ENCODE results near the gene MRTFA. TPM values are rescaled to one million over a fixed set of nuclear protein-coding genes. Genes with fewer than 3 reads are reported as not detected.

The MRTFA gene
- polyA plus RNA-seq, 1 experiment, result 8.9 TPM

DNA sequence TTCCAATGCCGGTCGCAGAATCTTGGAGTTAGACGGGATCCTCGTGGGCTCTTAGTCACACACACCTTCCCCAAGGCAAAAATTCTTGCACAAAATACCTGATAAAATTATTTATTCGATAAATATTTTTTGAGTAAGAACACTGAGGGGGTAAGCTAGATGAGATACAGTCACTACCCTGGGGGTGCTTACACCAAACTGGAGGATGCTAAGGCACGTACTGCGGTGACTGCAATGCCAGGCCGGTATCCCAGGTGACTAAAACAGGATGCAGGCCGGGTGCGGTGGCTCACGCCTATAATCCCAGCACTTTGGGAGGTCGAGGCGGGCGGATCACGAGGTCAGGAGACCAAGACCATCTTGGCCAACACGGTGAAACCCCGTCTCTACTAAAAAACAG is 1.7 kb upstream of the MRTFA start:
- CTCF ChIA-PET, result interaction anchor here (2.3 kb wide), 1 partner anchor 201 kb away, joined by 9 read pairs; no protein-coding TSS in a partner anchor
- POLR2A ChIA-PET, result interaction anchor here (0.6 kb wide), 1 partner anchor 48 kb away, joined by 9 read pairs; no protein-coding TSS in a partner anchor

GRCh38 chr22:40637183-40638150 is 948 bp upstream of the MRTFA start:
- POLR2A ChIA-PET, result interaction anchor here (0.6 to 1.3 kb wide), 3 partner anchors 14 to 110 kb away, joined by 3 to 9 read pairs (median 5); no protein-coding TSS in a partner anchor
- no peak for TF ChIP-seq CTCF (IDR thresholded peaks at IDR 0.05; ENCODE audit: insufficient read depth, low read depth, low read length)
- no peak for DNase-seq (ENCODE audit: low read depth)
- peak overlapping the region; percentile 41 for H3K4me3 ChIP-seq (ENCODE audit: low read depth, low read length)
- CTCF ChIA-PET, result interaction anchor here (0.6 to 2.3 kb wide), 4 partner anchors 9 to 202 kb away, joined by 3 to 9 read pairs (median 3); no protein-coding TSS in a partner anchor
- H3K36me3 ChIP-seq (ENCODE audit: control insufficient read depth, insufficient read depth, low read length), result no peaks in the 10 kb centered on the region
- H3K27me3 ChIP-seq (ENCODE audit: control insufficient read depth, insufficient read depth, low read length), result no peaks in the 10 kb centered on the region

More for the DNA sequence above, 1.7 kb upstream of the MRTFA start:
- DNase-seq (ENCODE audit: low read depth), result no peak
- Histone ChIP-seq H3K36me3 (ENCODE audit: control insufficient read depth, insufficient read depth, low read length) (no peaks in the 10 kb centered on the region), H3K27me3 (ENCODE audit: control insufficient read depth, insufficient read depth, low read length) (no peaks in the 10 kb centered on the region), H3K4me3 (ENCODE audit: low read depth, low read length) (no peak overlapping the region)
- TF ChIP-seq CTCF (IDR thresholded peaks at IDR 0.05; ENCODE audit: insufficient read depth, low read depth, low read length), result no peak

GRCh38 chr22:40635940-40636379 is 559 bp downstream of the MRTFA start:
- Histone ChIP-seq H3K4me3 (ENCODE audit: low read depth, low read length) (peak overlapping the region; percentile 76), H3K36me3 (ENCODE audit: control insufficient read depth, insufficient read depth, low read length) (no peaks in the 10 kb centered on the region), H3K27me3 (ENCODE audit: control insufficient read depth, insufficient read depth, low read length) (no peaks in the 10 kb centered on the region)
- ChIA-PET CTCF (interaction anchor here (0.7 to 1.8 kb wide), 2 partner anchors 10 to 111 kb away, joined by 3 to 6 read pairs; no protein-coding TSS in a partner anchor), POLR2A (interaction anchor here (1.3 kb wide), 1 partner anchor 16 kb away, joined by 3 read pairs; no protein-coding TSS in a partner anchor)
- no peak for TF ChIP-seq CTCF (IDR thresholded peaks at IDR 0.05; ENCODE audit: insufficient read depth, low read depth, low read length)
- DNase-seq (ENCODE audit: low read depth), result no peak

DNA sequence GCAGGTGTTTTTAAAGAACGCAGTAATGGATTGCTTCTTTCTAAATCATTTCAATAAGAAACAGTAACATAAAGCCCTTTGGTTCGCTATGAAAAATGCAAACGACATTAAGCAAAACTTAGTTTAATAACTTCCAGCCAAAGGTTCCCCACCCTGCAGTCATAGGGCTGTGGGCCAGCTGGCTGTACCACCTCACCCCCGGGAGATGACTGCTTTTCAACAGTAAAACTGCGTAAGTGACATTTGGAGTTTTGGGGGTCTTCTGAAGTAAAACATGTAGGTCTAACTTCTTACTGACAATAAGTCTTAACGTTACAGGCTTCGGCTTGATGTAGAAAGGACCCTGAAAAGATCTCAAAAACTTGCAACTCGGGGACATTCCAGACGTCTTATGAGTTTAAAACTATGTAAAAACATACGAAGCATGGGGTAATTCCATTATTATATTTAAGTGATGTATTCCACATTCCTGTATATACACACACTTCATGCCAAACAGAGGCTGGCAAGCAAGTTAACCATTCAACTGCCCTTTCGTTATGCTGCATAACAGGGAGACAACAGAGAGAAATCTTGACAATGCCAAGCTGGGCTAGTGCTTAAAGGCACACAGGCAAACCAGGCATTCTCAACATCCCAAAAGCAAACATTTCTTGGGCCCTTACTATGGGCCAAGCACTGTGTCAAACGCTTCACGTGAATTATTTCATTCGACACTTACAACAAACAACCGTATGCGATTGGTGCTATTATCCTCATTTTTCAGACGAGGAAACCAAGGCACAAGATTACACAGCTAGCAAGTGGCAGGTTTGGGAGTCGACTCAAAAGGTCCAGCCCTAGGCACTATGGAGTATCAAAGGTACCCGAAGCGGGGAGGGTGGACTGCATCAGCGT is 1.2 kb downstream of the MRTFA start:
- TF ChIP-seq CTCF (IDR thresholded peaks at IDR 0.05; ENCODE audit: insufficient read depth, low read depth, low read length), result no peak
- Histone ChIP-seq H3K36me3 (ENCODE audit: control insufficient read depth, insufficient read depth, low read length) (no peaks in the 10 kb centered on the region), H3K27me3 (ENCODE audit: control insufficient read depth, insufficient read depth, low read length) (no peaks in the 10 kb centered on the region), H3K4me3 (ENCODE audit: low read depth, low read length) (peak overlapping the region; percentile 76)
- ChIA-PET POLR2A (no interaction called here), CTCF (interaction anchor here (1.8 to 2.5 kb wide), 3 partner anchors 11 to 199 kb away, joined by 6 to 12 read pairs (median 9); no protein-coding TSS in a partner anchor)
- no peak for DNase-seq (ENCODE audit: low read depth)
